Measurements from ENCODE around the gene CARMIL3.
A peak's percentile ranks its signal among the peaks of the same experiment; 100 is the strongest.

CARMIL3 gene

DNA sequence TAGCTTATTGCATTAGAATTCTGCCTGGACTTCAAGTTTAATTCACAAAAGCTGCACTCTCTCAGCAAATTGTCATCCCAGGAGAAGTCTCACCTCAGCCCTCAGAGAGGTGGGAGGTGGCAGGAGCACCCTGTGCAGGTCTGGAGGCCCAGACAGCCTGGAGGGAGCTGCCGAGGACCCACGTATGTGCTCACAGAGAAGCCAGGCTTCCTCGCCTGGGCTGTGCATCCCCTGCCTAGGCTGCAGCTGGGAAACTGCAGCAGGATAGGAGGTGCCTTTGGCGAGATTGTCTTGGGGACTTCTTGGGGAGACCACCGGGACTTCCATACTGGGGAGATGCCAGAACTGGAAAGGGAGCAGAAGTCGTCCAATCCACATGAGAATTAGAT is 28.3 kb downstream of the CARMIL3 start:
- no peak for DNase-seq

DNA sequence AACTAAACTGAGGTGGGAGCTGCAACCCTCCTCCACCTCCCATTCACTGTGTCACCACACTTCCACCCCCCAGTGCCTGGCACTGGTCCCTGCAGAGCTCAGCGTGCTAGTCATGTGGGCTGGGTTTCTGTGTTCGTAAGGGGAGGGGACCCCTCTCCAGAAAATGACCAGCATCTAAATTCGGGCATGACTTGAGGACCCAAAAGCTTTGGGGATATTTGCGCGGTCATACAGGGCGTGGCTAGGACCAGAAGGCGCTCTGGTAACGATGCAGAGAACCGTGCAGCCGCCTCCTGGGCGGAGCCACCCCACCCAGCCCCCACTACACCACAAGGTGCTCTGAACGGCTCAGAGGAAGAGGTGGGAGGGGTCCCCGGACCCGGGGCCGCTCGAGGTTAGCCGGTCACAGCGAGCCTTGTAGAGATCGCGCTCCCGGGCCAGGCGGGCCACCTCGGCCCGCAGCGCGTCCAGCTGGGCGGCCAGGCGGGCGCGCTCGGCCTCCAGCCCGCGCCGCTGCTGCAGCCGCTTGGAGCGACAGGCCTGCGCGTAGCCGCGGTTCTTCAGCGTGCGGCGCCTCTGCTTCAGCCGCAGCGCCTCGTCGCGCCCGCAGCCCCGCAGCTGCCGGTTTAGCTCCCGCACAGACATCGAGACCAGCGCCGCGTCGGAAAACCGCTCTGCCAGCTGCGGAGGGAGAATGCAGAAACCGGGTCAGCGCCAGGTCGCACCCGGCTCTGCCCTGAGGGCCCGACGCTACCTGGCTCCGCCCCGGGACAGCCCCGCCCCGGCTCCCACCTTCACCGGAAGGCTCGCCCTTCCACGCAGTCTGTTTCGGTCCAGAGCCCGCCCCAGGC is 29.3 kb downstream of the CARMIL3 start:
- DNase-seq, result peak; percentile 66

DNA sequence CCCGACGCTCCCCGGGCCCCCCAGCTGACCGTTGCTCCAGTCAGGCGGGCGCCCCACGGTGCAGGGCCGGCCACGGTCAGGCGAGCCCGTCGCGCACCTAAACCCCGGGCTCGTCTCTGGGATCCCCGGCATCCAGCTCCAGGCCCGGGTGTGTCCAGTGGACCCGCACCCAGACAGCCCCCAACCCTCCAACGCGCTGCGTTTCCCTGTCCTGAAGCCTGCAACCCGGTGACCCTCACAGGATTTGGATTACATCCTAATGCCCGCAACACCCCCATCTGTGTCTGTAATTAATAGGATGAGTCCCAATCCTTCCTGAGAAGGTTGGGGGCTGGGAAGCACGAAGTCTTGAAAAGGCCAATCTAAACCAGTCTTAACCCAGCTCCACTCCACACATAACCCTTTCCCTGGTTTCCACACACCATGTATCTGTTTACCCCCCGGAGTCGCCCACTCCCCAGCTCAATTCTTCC is 30.0 kb downstream of the CARMIL3 start:
- no peak for DNase-seq

DNA sequence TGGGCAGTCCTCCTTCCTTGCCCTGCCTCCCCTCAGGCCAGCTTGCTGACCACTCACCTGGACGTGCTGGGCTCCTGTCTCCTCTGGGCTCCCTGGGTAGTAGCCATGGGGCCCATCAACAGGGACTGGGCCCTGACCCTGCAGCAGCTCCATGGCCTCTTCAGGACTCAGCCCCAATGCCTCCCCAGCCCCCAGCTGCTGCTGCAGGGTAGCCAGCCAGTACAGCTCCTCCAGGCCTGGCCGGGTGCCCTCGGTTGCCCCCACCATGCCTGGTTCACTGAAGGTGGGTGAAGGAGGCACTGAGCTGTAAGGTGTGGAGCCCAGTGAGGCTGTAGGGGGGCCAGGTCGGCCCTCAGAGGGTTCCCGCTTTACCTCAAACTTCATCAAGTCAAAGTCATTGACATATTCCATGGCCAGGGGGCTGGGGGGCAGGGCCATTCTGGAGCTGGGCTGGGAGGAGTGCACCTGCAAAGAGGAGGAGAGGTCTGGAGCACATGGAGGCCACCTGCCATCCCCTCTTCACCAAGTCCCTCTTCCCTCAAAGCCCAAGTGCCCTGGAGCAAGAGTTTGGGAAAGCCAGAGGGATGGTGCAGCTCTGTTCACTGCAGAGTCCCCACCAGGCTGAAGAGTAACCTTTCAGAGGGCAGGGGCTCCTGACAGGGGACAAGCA is 30.7 kb downstream of the CARMIL3 start:
- DNase-seq, result no peak

DNA sequence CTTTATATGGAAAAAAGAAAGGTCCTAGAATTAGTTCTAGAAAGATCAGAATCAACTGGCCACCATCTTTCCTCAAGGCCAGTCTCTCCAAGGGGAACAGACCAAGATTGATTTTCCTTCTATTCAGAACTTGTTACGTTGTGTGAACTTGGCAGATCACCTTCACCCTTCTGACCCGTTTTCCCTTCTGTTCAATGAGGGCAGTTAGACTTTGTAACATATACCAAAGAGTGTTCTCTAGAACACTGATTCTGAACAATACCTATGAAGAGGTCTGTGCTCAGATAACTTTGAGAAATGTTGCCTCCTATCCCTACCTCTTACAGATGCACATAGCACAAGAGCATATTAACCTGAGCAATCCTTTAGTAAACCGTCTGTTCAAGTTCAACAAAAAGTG is 31.7 kb downstream of the CARMIL3 start:
- no peak for DNase-seq

DNA sequence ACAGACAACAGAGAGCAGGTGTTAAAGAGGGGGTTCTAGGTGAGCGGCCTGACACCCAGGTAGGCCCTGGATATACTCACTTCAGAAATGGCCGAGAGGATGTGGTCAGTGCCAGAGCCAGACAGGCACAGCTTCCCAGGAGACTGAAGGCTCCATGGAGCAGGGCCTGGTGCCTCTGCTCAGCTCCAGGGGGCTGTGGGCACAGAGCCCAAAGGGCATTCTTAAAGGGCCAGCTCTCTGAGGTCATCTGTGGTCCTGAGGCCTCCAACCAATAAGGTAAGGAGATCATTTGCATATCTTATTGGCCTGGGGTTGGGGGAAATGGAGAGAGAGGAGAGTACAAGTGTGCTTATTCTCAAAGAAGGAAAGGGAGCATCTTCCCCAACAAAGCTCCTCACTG is 32.6 kb downstream of the CARMIL3 start:
- DNase-seq, result no peak

DNA sequence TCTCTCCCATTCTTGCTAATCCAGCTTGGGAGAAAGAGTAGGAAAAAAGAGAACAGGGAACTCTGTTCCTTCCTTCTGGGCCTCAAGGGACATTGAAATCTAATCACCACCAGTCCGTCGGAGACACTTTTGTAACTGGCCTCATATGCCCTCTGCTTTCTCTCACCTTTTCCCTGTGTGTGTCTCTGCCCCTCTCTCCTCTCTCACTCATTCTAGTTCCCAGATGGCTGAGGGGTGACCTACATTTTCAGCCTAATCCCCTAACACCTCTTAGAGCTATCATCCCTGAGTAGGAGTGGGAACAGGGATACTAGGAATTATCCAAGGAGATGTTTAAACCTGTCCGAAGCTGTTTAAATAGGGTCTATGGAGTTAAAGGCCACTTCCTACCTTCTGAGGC is 33.4 kb downstream of the CARMIL3 start:
- no peak for DNase-seq

DNA sequence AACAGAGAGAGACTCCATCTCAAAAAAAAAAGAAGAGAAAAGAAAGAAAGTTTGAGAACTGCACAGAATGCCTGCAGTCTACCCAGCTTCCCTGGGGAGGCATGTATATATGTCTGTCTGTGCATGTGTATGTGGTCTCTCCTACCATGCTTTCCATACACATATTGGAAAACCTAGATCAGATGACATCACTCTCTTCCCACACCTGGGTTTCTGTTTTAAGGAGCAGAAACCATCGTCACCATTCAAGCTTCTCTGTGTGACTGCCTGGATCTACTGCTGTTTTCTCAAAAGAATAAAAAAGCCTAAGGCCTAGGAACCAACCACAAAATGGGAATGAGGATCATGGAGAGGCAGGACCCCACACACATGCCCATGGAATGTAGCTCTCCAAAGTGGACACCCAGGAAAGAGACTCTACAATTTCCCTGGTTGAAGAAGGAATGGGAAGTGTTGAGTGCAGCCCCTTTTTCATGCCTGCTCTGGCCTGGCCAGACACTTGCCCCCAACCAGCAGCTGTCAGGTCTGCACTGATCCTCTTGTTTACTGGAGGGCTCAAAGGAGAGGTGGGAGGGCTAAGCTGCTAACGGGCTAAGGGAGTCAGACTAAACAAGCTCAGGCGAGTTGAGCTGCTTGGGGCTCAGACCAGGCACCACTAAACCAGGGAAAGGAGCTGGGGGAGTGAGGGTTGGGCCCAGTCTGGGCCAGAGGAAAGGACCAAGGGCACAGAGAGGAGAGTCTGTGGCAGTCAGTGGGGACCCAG is 34.6 kb downstream of the CARMIL3 start:
- DNase-seq, result no peak

DNA sequence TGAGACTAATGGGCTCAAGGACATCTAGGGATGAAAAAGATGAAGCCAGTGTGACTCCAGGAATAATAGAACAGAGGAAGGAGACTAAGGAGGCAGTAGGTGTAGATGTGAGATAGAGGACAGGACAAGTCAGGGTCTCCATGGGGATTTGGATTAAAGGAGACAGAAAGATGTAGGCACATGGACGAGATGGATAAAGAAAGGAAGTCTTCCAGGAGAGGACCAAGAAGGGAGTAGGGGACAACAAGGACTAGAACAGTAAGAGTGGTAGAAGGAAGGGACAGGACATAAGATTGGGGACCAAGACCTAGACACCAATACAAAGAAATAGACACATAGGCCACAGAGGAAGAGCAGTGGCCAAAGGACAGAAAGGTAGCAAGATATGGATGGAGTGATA is 35.2 kb downstream of the CARMIL3 start:
- no peak for DNase-seq

DNA sequence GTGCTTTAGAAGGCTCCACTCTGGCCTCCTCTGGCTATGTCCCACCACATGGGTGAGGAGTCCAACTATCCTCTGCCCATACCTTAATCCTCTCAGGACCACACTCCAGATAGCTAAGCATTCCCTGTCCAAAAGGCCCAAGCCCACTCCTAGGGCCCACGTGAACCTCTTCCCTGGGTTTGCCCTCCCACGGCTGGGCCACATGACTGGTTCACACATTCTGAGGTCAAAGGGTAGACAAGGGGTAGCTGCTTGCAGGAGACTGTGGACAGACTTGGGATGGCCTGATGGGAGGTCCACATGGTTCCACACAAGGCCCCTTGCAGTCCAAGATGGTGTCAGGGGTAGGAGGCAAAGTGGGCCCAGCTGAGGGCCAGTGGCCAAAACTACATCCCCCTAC is 36.3 kb downstream of the CARMIL3 start:
- DNase-seq, result no peak

DNA sequence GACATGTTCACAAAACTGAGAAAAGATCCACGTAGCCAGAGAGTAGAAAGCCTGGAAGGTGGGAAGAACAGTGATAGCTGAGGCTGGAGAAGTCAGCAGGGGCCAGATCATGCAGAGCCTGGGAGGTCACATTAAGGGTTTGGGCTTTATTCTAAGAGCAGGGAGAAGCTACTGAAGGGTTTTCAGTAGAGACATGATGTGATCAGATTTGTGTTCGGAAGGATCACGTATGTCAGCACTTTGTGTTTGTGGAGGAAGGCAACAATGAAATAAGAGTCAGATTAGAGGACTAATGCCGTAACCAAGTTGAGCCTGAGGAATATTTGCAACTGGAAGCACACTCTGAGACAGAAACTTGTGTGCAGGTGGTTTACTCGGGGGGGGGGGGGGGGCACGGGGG is 38.1 kb downstream of the CARMIL3 start:
- no peak for DNase-seq

DNA sequence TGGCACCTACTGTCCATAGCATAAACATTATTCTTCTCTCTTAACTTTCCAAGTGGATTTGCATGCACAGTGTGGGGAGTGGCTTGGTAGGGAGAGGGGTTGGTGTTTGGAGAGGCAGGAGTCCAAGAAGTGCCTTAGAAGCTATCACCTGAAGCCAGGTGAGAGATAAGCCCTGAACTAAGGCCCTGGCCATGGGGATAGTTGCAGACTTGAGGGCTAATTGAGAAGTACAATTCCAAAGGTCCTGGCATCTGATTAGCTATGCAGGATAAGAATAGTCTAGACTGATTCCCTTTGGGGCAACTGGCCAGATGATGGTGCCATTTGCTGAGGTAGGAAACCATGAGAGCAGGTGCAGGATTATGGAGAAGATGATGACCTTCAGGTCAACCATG is 40.3 kb downstream of the CARMIL3 start:
- no peak for DNase-seq

DNA sequence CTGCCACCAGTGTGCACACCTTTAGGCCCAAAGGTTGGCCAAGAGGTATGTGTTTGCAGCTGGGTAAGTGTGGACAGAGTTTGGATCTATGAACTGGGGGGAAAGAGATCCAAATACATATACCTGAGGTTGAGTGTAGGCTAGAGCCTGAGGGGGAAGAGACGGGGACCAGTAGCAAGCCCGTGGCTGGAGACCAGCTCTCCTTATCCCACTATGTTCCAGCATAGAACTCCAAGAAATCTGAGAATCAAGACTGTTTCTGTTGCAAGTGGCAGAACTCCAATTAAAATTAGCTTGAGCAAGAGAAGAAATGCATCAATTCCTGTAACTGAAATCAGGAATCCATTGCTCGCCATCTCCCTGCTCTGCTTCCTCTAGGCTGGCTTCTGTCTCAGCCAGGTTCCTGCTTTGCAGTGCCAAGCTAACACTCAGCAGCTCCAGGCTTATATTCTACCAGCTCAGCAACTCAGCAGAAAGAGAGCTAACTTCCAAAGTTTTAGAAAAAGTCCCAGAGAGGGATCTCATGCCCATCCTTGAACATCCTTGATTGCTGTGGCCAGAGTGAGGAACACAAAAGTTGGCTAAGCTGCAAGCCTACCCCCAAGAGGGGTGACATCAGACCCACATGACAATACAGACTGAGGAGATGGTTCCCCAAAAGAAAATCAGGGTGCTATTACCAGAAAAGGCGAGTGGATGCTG is 40.8 kb downstream of the CARMIL3 start:
- DNase-seq, result no peak

DNA sequence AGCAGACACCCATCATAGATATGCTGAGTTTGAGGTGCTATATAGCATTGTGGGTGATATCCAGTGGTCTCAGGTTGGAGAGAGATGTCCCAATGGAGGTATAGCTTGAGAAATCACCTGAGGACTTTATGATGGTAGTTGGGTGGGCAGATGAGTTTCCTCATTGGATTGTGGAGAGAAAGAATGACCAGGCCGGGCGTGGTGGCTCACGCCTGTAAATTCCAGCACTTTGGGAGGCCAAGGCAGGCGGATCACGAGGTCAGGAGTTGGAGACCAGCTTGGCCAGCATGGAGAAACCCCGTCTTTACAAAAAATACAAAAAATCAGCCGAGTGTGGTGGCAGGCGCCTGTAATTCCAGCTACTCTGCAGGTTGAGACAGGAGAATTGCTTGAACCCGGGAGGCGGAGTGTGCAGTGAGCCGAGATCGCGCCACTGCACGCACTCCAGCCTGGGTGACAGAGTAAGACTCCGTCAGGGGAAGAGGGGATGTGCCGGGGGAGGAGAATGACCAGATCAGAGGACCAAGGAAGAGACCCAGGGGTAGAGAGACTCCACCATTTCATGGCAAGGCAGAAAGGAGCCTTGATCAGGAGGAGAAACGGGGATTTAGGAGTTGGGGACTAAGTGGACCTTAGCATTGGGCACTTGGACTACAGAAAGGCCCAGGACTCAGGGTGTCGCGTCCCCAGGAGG is 41.5 kb downstream of the CARMIL3 start:
- no peak for DNase-seq

DNA sequence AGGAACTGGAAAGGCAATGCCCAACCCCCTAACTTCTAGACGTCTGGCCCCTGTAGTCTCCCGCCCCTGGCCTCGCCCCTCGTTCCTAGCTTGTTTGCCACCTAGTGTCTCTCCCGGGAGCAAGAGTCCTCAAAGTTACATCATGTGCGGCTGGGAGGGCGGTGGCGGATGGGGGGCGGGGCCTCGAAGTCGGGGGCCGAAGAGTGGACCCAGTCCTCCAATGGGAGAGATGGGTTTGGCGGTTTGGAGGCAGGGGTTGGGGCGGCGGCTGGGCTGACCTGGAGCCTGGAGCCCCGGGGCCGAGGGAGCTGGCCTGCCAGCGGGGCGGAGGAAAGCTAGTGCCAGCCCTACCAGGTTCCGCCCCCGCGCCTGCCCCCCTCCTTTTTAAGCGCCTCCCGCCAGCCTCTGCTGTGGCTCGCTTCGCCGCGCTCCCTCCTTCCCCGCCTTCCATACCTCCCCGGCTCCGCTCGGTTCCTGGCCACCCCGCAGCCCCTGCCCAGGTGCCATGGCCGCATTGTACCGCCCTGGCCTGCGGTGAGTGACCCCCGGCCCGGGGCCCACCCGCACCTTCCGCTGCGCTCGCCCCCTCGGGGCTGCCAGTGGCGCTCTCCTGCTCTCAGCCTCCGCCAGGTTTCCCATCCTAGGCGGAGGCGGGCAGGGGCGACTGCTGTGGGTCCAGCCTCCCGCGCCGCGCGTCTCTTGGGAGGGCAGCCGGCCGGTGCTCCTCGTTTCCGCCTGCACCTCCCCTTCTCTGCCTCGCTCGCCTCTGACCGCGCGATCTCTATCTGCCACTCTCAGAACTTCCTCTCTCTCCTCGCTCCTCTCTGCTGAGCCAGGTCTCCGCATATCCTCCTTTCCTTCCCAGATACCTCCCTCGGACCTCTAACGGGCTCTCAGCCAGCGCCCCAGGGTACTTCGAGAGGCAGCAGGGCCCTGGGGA is 42.4 kb downstream of the CARMIL3 start, which contains the start of gene PCK2:
TSS of gene PCK2 (plus strand) at position 411 of the 940 bp plus-strand sequence. CDS start at position 506, 95 bp downstream.
- DNase-seq, result peak; percentile 69

DNA sequence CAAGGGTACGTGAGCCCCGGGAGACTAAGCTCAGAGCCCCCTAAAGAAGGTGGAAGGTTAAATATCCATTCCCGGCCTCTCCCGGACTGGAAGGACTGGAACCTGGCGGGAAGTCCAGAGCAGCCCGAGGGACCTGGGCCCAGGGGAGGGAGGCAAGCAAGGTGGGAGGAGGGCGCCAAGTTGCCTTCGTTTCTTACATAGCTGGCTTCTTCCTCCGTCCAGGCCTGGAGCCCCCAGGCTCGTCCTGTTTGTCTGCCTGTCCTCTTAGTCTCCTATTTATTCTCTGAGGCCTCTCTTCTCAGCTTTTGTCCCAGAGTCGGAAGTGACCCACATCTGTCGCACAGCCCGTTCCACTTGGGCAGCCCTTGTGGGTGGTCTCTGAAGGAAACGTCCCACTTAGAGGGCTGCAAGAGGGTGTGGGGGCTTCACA is 43.0 kb downstream of the CARMIL3 start:
- DNase-seq, result no peak

DNA sequence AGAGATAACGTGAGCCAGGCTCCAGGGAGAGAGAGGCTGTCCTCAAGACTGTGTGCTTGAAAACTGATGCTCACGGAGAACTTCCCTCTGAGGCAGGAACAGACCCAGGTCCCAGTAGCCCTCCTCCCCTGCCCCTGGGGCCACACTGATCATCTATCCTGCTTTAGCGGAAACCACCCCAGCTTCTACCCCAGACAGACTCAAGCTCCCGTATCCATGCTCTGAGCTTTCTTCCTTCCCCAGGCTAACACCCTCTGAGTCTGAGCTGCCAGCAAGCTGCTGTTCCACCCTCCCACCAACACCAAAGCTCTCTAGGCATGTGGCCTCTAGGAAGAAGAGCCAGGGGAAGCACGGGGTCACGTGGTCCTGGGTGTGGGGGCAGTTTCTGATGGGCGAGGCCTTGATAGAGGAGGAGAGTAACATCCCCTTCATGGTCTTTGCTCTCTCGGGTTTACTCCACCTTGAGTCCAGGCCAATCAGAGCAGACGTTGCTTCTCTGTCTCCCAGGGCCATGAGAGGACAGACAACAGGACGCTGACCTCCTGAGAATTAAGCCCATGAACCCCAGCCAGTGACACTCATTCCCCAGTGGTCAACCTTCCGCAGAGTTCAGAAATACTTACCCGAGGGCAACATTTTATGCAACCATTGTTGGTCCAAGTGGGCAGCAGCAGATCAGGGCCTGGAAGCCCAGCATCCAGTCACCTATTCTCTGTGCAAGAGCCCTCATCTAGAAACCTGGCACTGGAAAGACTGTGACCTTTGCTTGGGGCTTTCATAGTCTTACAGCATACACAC is 43.7 kb downstream of the CARMIL3 start:
- DNase-seq, result peak; percentile 8

DNA sequence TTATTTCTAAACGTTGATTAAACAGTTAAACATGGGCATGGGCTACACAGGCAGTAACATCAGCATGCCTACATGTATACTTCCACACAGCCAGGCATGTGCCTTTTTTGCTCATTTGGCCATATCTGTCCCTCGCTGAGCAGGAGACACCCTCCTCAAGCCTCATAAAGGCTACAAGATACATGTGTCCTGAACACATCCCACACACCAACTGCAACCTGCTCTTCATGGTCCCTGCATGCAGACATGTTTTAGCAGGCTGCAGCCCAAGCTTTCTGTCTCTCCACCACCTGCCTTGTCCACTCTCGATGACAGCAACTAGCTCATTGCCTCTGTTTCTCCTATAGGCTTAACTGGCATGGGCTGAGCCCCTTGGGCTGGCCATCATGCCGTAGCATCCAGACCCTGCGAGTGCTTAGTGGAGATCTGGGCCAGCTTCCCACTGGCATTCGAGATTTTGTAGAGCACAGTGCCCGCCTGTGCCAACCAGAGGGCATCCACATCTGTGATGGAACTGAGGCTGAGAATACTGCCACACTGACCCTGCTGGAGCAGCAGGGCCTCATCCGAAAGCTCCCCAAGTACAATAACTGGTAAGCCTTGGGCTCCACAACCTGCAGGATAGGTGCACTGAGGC is 44.9 kb downstream of the CARMIL3 start:
- DNase-seq, result no peak

DNA sequence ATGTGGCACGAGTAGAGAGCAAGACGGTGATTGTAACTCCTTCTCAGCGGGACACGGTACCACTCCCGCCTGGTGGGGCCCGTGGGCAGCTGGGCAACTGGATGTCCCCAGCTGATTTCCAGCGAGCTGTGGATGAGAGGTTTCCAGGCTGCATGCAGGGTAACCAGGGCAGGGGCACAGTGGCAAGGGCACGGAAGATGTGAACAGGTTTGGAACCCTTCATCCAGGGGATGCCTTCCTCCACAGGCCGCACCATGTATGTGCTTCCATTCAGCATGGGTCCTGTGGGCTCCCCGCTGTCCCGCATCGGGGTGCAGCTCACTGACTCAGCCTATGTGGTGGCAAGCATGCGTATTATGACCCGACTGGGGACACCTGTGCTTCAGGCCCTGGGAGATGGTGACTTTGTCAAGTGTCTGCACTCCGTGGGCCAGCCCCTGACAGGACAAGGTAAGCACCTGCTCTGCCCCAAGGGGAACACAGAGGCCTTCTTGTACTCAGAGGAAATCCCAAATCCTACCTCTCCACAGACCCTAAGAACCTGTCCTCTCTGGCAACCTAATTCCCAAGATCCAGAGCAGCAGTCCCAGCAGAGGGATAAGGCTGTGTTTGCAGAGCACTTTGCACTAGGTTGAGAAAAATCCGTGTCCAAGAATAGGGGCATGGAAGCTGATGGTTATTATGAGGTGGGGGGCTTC is 46.6 kb downstream of the CARMIL3 start:
- DNase-seq, result no peak

All from activated effector memory CD4-positive, alpha-beta T cell treated with Interleukin-2 at 50 U/mL for 16 hours (primary cell).